Heart left ventricle (tissue), 13 donors: Measurements from ENCODE around the gene CD72.

ENCODE experiments used
- CTCF ChIP-seq, 12 donors: fragments of 200-600 bp; sonication (generic) in 4 of 12; IDR thresholded peaks; one replicate each; pipeline versions ENCODE4 v1.5.0 to v1.8.0; 2018 to 2022; ENCODE audit warnings: antibody characterized with exemption in 12 of 12, mild to moderate bottlenecking in 5 of 12
- POLR2A ChIP-seq, 2 donors: fragments of 450-650 bp; IDR thresholded peaks; one replicate each; pipeline ENCODE4 v1.6.1; 2017; ENCODE audit warnings: antibody characterized with exemption in 2 of 2, mild to moderate bottlenecking in 2 of 2, moderate library complexity in 2 of 2
- donor health status: ischemic (EF 13 %, LVEDD 7.1; RV severe dilation, severe dysfunction).
- donor health status: DM: no; HTN: yes; CAD: no.
- donor health status: DM: no; HTN: no; CAD: no.
- donor health status: ischemic (EF 25% LVEDD 6.9; RV normal size, moderate dysfunction).
- donor health status: ischemic (EF 25% LVEDD 5.7; RV mildly dilated, moderate dysfunction).
- donor health status: ischemic (EF 35%, LVEDD 5.7; RV mildly dilated, moderate dysfunction).
- donor health status: nonischemic (EF 11% LVEDD 7.7; RV severe dilation, severe dysfunction).
- donor health status: DM: yes; HTN: yes; CAD: no.
- donor health status: PGD.
- donor health status: ischemic (EF 29% LVEDD 5.4; RV normal size, mild dysfunction).
- donor health status: nonischemic (EF 23%, LVEDD 6.1; RV moderate dilation, normal function).

- TF ChIP-seq CTCF (IDR thresholded peaks at IDR 0.05) = no peak
- TF ChIP-seq POLR2A (IDR thresholded peaks at IDR 0.05) = no peak
Observed at GRCh38 chr9:35560625-35561337, 57.4 kb downstream of the CD72 start.
